GM12865 (cell line): ENCODE results near the gene C16orf54.
A peak's percentile ranks its signal among the peaks of the same experiment; 100 is the strongest.
"Not testable (repeated sequence)": the region's sequence is repeated elsewhere in the genome, so short reads cannot be mapped to it uniquely, and the experiment has no call there.

ENCODE experiments used
- DNase-seq: peaks from one replicate; pipeline ENCODE4 v3.0.0; 2010; ENCODE audit warnings: low read depth
- H3K4me3 ChIP-seq: 2 replicates; pipeline ENCODE4 v1.5.1; 2011; ENCODE audit warnings: mild to moderate bottlenecking, low read depth, low read length, control low read depth
- CTCF ChIP-seq: IDR thresholded peaks from 2 replicates; pipeline ENCODE4 v1.5.1; 2011; ENCODE audit warnings: low read length, control low read depth, low read depth, inconsistent platforms; ENCODE audit not compliant: insufficient read depth; ENCODE audit errors: missing control alignments

The C16orf54 gene

GRCh38 chr16:29745853-29746345 lies at the start of gene C16orf54:
C16orf54 (minus strand) TSS chr16:29745990; CDS start chr16:29744951, 1,039 bp downstream.
- no peak for TF ChIP-seq CTCF
- peak; percentile 95 for DNase-seq
- peak within 1 kb of the TSS; percentile 77 for H3K4me3 ChIP-seq

- no peak overlapping the region for H3K4me3 ChIP-seq
- TF ChIP-seq CTCF = no peak
These were observed 48.5 kb upstream of the C16orf54 start for GRCh38 chr16:29794231-29794710.

GRCh38 chr16:29793153-29793552 lies 47.4 kb upstream of the C16orf54 start:
- not testable (repeated sequence) for H3K4me3 ChIP-seq, DNase-seq

More at GRCh38 chr16:29794231-29794710, 48.5 kb upstream of the C16orf54 start:
- no peak for DNase-seq

- DNase-seq = no peak
- no peak for TF ChIP-seq CTCF
These were observed 46.3 kb upstream of the C16orf54 start for GRCh38 chr16:29791845-29792807.

GRCh38 chr16:29790949-29791844 lies 45.4 kb upstream of the C16orf54 start:
- peak overlapping the region; percentile 90 for H3K4me3 ChIP-seq
- DNase-seq = no peak
- no peak for TF ChIP-seq CTCF

More at GRCh38 chr16:29791845-29792807, 46.3 kb upstream of the C16orf54 start:
- peak overlapping the region; percentile 90 for H3K4me3 ChIP-seq

- peak within 1 kb of the TSS; percentile 90 for H3K4me3 ChIP-seq
- TF ChIP-seq CTCF = peak; percentile 90
These were observed 44.6 kb upstream of the C16orf54 start, which contains the start of gene KIF22 for GRCh38 chr16:29790183-29790948. KIF22 (plus strand) TSS chr16:29790751; CDS start chr16:29790760, 9 bp downstream.

More at GRCh38 chr16:29790183-29790948, 44.6 kb upstream of the C16orf54 start, which contains the start of gene KIF22:
- DNase-seq = peak; percentile 100
